ENCODE results near the gene GAS2L2.

GRCh38 chr17:35778641-35779196 is 25.7 kb upstream of the GAS2L2 start:
- TF ChIP-seq, protein P1, sequence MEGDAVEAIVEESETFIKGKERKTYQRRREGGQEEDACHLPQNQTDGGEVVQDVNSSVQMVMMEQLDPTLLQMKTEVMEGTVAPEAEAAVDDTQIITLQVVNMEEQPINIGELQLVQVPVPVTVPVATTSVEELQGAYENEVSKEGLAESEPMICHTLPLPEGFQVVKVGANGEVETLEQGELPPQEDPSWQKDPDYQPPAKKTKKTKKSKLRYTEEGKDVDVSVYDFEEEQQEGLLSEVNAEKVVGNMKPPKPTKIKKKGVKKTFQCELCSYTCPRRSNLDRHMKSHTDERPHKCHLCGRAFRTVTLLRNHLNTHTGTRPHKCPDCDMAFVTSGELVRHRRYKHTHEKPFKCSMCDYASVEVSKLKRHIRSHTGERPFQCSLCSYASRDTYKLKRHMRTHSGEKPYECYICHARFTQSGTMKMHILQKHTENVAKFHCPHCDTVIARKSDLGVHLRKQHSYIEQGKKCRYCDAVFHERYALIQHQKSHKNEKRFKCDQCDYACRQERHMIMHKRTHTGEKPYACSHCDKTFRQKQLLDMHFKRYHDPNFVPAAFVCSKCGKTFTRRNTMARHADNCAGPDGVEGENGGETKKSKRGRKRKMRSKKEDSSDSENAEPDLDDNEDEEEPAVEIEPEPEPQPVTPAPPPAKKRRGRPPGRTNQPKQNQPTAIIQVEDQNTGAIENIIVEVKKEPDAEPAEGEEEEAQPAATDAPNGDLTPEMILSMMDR (IDR thresholded peaks at IDR 0.05): no peak
- no peak for TF ChIP-seq POLR2A (IDR thresholded peaks at IDR 0.05)
- no peak for TF ChIP-seq EP300 (IDR thresholded peaks at IDR 0.05)

All from tibial nerve (tissue), 4 donors.